HEK293 (cell line): ENCODE results near the gene POLH.

Experiments used
- ATF2 ChIP-seq: fragments of 450-650 bp; formaldehyde crosslinking; IDR thresholded peaks from 2 replicates; pipeline ENCODE4 v1.5.1; 2016; ENCODE audit warnings: missing biosample characterization, missing genetic modification characterization, low read depth
- GLI2 ChIP-seq: fragments of 450-650 bp; formaldehyde crosslinking; IDR thresholded peaks from 2 replicates; pipeline ENCODE4; 2017; ENCODE audit warnings: missing biosample characterization, missing genetic modification characterization, low read depth, borderline replicate concordance
- MYNN ChIP-seq: fragments of 450-650 bp; formaldehyde crosslinking; IDR thresholded peaks from 2 replicates; pipeline ENCODE4 v1.5.1; 2016; ENCODE audit warnings: missing biosample characterization, missing genetic modification characterization, borderline replicate concordance
- PRDM4 ChIP-seq: fragments of 450-650 bp; formaldehyde crosslinking; IDR thresholded peaks from 2 replicates; pipeline ENCODE4 v1.5.1; 2017; ENCODE audit warnings: missing biosample characterization, missing genetic modification characterization
- RBAK ChIP-seq: fragments of 450-650 bp; formaldehyde crosslinking; IDR thresholded peaks from 2 replicates; pipeline ENCODE4 v1.5.1; 2016; ENCODE audit warnings: missing biosample characterization, missing genetic modification characterization
- SCRT1 ChIP-seq: fragments of 450-650 bp; formaldehyde crosslinking; IDR thresholded peaks from 2 replicates; pipeline ENCODE4 v1.5.1; 2016; ENCODE audit warnings: missing biosample characterization, missing genetic modification characterization, borderline replicate concordance
- ZBTB49 ChIP-seq: fragments of 450-650 bp; formaldehyde crosslinking; IDR thresholded peaks from 2 replicates; pipeline ENCODE4 v1.5.1; 2016; ENCODE audit warnings: missing biosample characterization, missing genetic modification characterization, low read depth
- ZEB2 ChIP-seq: fragments of 450-650 bp; formaldehyde crosslinking; IDR thresholded peaks from 2 replicates; pipeline ENCODE4 v1.5.1; 2016; ENCODE audit warnings: missing biosample characterization, missing genetic modification characterization
- ZNF138 ChIP-seq: fragments of 450-650 bp; formaldehyde crosslinking; IDR thresholded peaks from 2 replicates; pipeline ENCODE4 v1.5.1; 2016; ENCODE audit warnings: missing biosample characterization, missing genetic modification characterization, borderline replicate concordance
- ZNF140 ChIP-seq: fragments of 450-650 bp; formaldehyde crosslinking; IDR thresholded peaks from 2 replicates; pipeline ENCODE4 v1.5.1; 2016; ENCODE audit warnings: missing biosample characterization, missing genetic modification characterization
- ZNF157 ChIP-seq: fragments of 450-650 bp; formaldehyde crosslinking; IDR thresholded peaks from 2 replicates; pipeline ENCODE4 v1.5.1; 2016; ENCODE audit warnings: missing biosample characterization, missing genetic modification characterization
- ZNF274 ChIP-seq, 2 experiments: fragments of 200-500 bp in 1 of 2; fragments of 450-650 bp in 1 of 2; sonication (Bioruptor generic) in 1 of 2; formaldehyde crosslinking in 1 of 2; IDR thresholded peaks; 2 replicates each; pipeline versions ENCODE4 v1.5.1 to v1.6.1; 2014 to 2016; ENCODE audit warnings: borderline replicate concordance in 1 of 2, inconsistent platforms in 1 of 2, low read length in 1 of 2, missing biosample characterization in 1 of 2, missing genetic modification characterization in 1 of 2
- ZNF350 ChIP-seq: fragments of 450-650 bp; formaldehyde crosslinking; IDR thresholded peaks from 2 replicates; pipeline ENCODE4 v1.5.0; 2017; ENCODE audit warnings: missing biosample characterization, mild to moderate bottlenecking, missing genetic modification characterization
- ZNF391 ChIP-seq: fragments of 450-650 bp; formaldehyde crosslinking; IDR thresholded peaks from 2 replicates; pipeline ENCODE4 v1.5.1; 2016; ENCODE audit warnings: low read depth, missing biosample characterization, missing genetic modification characterization, borderline replicate concordance
- ZNF473 ChIP-seq: fragments of 450-650 bp; formaldehyde crosslinking; IDR thresholded peaks from 2 replicates; pipeline ENCODE4 v1.5.1; 2017; ENCODE audit warnings: missing biosample characterization, missing genetic modification characterization
- ZNF658 ChIP-seq: fragments of 450-650 bp; formaldehyde crosslinking; IDR thresholded peaks from 2 replicates; pipeline ENCODE4; 2016; ENCODE audit warnings: missing biosample characterization, missing genetic modification characterization
- ZNF664 ChIP-seq: fragments of 450-650 bp; formaldehyde crosslinking; IDR thresholded peaks from 2 replicates; pipeline ENCODE4 v1.5.1; 2016; ENCODE audit warnings: missing biosample characterization, missing genetic modification characterization
- ZNF777 ChIP-seq: fragments of 450-650 bp; formaldehyde crosslinking; IDR thresholded peaks from 2 replicates; pipeline ENCODE4 v1.5.1; 2017; ENCODE audit warnings: missing biosample characterization, missing genetic modification characterization, borderline replicate concordance
- ZSCAN30 ChIP-seq: fragments of 450-650 bp; IDR thresholded peaks from 2 replicates; pipeline ENCODE4 v1.5.1; 2018; ENCODE audit warnings: missing biosample characterization, mild to moderate bottlenecking, missing genetic modification characterization, moderate library complexity
- ZSCAN5A ChIP-seq: fragments of 450-650 bp; formaldehyde crosslinking; IDR thresholded peaks from 2 replicates; pipeline ENCODE4 v1.5.1; 2016; ENCODE audit warnings: missing biosample characterization, missing genetic modification characterization
- TF ChIP-seq, protein P1 (sequence below): fragments of 450-650 bp; formaldehyde crosslinking; IDR thresholded peaks from 2 replicates; pipeline ENCODE4 v1.5.1; 2016; ENCODE audit warnings: missing biosample characterization, missing genetic modification characterization, borderline replicate concordance
- TF ChIP-seq, protein P2 (sequence below): fragments of 450-650 bp; formaldehyde crosslinking; IDR thresholded peaks from 2 replicates; pipeline ENCODE4 v1.5.1; 2016; ENCODE audit warnings: missing biosample characterization, missing genetic modification characterization
- TF ChIP-seq, protein P3 (sequence below): fragments of 450-650 bp; formaldehyde crosslinking; IDR thresholded peaks from 2 replicates; pipeline ENCODE4 v1.5.1; 2016; ENCODE audit warnings: missing biosample characterization, missing genetic modification characterization

POLH gene

DNA sequence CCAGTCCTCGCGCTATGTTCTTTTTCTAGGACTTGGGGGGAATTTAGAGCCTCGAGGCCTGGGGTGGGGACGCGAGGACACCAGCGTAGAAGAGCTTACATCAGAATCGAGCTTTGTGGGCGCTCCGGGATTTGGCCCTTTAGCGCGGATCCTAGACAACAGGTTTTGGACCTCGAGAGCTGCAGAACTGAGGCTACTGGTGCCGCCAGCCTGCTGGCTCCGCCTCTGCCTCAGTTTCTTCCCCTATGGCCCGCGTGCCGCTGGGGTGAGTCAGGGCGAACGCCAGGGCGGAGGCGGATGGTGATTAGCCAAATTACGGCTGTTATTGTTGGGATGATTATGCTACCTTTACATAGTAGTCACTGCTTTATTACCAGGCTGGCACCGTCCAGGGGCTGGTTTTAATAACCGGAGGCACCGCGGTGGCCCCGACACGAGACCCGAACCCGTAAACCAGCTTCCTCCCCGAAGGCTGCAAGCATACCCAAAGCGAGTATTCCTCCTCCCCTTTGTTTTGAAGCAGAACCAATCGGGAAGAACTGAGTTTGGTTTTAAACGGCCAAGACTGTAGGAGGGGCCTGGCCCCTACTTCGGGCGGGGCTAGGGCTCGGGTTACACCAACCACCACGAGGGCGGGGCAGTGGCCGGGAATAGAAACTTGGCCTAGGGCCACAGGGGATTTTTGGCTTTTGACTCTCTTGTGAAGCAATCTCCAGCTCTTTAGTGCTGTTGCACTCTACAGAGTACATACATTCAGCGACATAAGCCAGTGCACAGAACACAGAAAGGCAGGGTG is 53.7 kb downstream of the POLH start (continued):
- TF ChIP-seq, protein P1, sequence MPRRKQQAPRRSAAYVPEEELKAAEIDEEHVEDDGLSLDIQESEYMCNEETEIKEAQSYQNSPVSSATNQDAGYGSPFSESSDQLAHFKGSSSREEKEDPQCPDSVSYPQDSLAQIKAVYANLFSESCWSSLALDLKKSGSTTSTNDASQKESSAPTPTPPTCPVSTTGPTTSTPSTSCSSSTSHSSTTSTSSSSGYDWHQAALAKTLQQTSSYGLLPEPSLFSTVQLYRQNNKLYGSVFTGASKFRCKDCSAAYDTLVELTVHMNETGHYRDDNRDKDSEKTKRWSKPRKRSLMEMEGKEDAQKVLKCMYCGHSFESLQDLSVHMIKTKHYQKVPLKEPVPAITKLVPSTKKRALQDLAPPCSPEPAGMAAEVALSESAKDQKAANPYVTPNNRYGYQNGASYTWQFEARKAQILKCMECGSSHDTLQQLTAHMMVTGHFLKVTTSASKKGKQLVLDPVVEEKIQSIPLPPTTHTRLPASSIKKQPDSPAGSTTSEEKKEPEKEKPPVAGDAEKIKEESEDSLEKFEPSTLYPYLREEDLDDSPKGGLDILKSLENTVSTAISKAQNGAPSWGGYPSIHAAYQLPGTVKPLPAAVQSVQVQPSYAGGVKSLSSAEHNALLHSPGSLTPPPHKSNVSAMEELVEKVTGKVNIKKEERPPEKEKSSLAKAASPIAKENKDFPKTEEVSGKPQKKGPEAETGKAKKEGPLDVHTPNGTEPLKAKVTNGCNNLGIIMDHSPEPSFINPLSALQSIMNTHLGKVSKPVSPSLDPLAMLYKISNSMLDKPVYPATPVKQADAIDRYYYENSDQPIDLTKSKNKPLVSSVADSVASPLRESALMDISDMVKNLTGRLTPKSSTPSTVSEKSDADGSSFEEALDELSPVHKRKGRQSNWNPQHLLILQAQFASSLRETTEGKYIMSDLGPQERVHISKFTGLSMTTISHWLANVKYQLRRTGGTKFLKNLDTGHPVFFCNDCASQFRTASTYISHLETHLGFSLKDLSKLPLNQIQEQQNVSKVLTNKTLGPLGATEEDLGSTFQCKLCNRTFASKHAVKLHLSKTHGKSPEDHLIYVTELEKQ (tag by site-specific recombination) = no peak
- TF ChIP-seq MYNN (tag by site-specific recombination) = no peak
- TF ChIP-seq, protein P2, sequence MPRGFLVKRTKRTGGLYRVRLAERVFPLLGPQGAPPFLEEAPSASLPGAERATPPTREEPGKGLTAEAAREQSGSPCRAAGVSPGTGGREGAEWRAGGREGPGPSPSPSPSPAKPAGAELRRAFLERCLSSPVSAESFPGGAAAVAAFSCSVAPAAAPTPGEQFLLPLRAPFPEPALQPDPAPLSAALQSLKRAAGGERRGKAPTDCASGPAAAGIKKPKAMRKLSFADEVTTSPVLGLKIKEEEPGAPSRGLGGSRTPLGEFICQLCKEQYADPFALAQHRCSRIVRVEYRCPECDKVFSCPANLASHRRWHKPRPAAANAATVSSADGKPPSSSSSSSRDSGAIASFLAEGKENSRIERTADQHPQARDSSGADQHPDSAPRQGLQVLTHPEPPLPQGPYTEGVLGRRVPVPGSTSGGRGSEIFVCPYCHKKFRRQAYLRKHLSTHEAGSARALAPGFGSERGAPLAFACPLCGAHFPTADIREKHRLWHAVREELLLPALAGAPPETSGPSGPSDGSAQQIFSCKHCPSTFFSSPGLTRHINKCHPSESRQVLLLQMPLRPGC = peak; percentile 28
- no peak; the same call in 1 of the 2 replicates for TF ChIP-seq ZNF391 (tag by site-specific recombination)
- TF ChIP-seq ATF2 (tag by site-specific recombination) = no peak
- no peak for TF ChIP-seq ZNF664 (tag by site-specific recombination)
- TF ChIP-seq RBAK = no peak
- peak; percentile 91; the same call in 1 of the 2 replicates for TF ChIP-seq ZSCAN5A (tag by site-specific recombination)
- TF ChIP-seq SCRT1 = no peak
- no peak for TF ChIP-seq ZNF777 (tag by site-specific recombination)
- no peak; the same call in 1 of the 2 replicates for TF ChIP-seq GLI2 (tag by site-specific recombination)
- no peak for TF ChIP-seq ZNF138 (tag by site-specific recombination)
- no peak for TF ChIP-seq ZSCAN30 (tag by site-specific recombination)
- no peak for TF ChIP-seq ZNF658 (tag by site-specific recombination)
- no peak for TF ChIP-seq ZNF157 (tag by site-specific recombination)
- no peak for TF ChIP-seq ZBTB49 (tag by site-specific recombination)
- no peak for TF ChIP-seq ZNF350
- TF ChIP-seq, protein P3, sequence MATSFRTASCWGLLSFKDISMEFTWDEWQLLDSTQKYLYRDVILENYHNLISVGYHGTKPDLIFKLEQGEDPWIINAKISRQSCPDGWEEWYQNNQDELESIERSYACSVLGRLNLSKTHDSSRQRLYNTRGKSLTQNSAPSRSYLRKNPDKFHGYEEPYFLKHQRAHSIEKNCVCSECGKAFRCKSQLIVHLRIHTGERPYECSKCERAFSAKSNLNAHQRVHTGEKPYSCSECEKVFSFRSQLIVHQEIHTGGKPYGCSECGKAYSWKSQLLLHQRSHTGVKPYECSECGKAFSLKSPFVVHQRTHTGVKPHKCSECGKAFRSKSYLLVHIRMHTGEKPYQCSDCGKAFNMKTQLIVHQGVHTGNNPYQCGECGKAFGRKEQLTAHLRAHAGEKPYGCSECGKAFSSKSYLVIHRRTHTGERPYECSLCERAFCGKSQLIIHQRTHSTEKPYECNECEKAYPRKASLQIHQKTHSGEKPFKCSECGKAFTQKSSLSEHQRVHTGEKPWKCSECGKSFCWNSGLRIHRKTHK (tag by site-specific recombination) = no peak
- peak; percentile 55 for TF ChIP-seq ZEB2 (tag by site-specific recombination)
- TF ChIP-seq ZNF274 (IDR thresholded peaks at IDR 0.05; ENCODE audit: low read length) = no peak
- TF ChIP-seq ZNF274 (tag by site-specific recombination; IDR thresholded peaks at IDR 0.05; ENCODE audit: borderline replicate concordance) = no peak
- no peak for TF ChIP-seq ZNF140 (tag by site-specific recombination)
- TF ChIP-seq ZNF473 (tag by site-specific recombination) = no peak
- TF ChIP-seq PRDM4 = no peak
